Daoy (cell line): ENCODE measurements around the gene LRRC27. TPM values are rescaled to one million over a fixed set of nuclear protein-coding genes. Genes with fewer than 3 reads are reported as not detected.

ENCODE experiments used
- DNase-seq: peaks from one replicate; pipeline ENCODE4 v3.0.0-alpha.2; 2015; ENCODE audit warnings: low read depth
- total RNA-seq: library from RNA; depleted of rRNA; stranded (reverse); fragments of >200 nt; shearing (Covaris generic); gene quantifications from 2 replicates; pipeline ENCODE4 v1.2.3, GENCODE V29; 2014

LRRC27 gene
- total RNA-seq, 1 experiment from 2014 or later, result 4.6 TPM

DNA sequence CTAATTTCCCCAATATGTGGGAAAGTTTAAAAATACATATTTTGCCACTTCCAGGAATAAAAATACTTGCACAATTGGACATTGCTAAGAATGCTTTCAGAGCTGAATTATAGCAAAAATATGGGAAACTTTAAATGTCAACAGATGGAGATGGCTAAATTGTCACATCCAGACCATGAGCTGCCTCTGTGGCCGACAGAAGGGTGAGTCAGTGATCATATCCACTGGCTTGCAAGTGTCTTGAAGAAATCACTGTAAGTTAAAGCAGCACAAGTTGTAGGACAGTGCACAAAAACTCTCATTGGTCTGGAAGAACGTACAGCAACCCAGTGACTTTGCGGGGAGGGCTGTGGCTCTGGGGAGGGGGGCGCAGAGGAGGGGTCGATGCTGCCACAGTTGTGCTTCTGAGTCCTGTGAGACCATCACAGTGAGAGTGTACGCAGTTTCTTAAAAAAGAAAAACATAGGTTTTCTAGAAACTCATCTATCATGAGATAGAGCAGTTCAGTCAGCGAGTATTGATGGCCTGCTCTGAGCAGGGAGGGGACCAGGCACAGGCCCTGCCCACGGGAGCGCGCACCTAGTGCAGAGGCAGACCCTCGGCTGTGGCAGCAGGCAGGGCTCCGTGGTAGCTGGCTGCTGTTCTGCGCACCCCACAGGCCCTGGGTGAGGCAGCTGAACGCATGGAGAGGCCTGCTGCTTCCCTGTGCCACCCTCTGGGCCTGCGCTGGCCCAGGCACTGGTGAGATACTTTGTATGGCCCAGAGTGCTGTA lies 25.5 kb downstream of the LRRC27 start:
- DNase-seq, result no peak

- no peak for DNase-seq
Measured at GRCh38 chr10:132359305-132360040, 27.5 kb downstream of the LRRC27 start.

DNA sequence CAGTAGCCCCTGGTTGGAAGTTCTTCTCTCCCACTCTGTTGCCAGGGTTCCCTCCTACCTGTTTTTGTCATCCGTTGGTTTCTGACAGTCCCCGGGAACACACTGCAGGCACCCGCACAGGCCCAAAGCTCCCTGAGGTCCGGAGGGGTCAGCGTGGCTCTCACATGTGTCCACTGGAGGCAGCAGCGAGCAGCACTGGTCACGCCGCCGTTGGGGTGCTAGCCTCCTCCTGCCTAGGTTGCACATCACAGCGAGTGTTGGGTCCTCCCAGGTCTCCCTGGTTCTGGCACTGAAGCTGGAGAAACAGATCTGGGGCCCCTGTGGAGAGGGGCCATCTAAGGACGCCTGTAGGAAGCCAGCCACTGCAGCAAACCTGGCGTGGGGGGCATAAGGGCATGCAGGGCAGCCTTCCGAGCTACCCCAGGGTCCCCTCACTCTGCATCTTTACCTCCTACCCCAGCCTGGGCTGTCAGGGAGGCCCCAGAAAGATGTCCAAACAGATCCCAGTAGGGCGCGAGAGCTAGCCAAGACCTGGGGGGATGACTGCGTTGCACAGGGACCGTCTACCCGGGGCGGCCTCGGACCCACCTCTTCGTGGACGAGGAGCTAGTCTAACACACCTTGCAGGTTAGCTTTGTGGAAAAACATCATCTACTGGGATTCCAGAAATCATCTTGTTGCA lies 28.9 kb downstream of the LRRC27 start:
- DNase-seq, result no peak

GRCh38 chr10:132361581-132362101 lies 29.6 kb downstream of the LRRC27 start:
- no peak for DNase-seq

DNA sequence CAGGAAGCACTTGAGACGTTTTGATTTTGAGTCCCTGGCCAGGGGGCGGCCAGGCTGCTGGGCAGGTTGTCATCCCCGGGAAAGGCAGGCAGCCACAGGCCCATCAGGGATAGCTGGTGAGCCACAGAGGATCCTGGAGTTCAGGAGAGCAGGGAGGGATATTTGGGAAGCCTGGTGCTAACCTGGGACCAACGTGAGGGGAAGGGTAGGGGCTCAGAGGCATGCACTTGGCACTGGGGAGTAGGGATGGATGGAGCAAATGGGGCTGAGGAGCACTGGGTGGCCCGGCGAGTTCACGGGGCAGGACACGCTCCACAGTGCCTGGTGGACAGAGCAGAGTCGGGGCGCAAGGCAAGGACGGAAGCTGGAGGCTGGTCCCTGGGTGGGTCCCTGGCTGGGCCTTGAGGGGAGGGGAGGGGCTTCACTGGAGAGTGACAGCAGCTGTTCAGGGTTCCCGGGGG lies 30.2 kb downstream of the LRRC27 start:
- no peak for DNase-seq

- DNase-seq, result no peak
Measured at GRCh38 chr10:132363376-132363775, 31.4 kb downstream of the LRRC27 start.

DNA sequence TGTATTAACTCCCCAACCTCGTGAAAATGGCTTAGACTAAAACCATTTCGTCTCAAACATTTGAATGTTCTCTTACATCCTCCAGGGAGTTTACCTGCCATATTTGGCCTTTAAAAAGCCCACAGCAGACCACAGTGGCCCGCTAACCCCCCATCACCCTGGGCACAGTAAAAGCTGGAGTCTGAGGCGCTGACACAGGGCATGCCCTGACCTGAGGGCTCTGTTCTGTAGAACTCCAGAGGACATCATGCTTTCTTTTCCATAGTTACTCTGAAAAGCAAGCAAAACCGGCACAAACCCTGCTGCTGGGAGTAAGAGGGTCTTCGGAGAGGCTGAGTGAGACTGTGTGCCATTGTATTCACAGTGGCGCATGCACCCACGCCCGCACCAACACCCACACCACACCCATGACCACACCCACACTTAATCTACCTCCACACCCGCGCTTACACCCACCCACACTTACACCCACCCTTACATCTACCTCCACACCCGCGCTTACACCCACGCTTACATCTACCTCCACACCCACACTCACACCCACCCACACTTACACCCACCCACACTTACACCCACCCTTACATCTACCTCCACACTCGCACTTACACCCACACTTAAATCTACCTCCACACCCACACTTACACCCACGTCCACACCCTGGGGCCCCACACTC lies 32.1 kb downstream of the LRRC27 start:
- no peak for DNase-seq

DNA sequence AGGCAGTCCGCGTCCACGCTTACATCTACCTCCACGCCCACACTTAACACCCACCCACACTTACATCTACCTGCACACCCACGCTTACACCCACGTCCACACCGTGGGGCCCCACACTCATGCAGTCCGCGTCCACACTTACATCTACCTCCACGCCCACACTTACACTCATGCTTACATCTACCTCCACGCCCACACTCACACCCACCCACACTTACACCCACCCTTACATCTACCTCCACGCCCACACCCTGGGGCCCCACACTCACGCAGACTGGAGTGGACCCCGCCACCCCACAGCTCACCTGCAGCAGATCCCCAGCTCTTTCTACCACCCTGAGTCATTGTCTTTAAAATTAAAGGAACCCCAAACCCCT lies 32.6 kb downstream of the LRRC27 start:
- DNase-seq, result no peak

DNA sequence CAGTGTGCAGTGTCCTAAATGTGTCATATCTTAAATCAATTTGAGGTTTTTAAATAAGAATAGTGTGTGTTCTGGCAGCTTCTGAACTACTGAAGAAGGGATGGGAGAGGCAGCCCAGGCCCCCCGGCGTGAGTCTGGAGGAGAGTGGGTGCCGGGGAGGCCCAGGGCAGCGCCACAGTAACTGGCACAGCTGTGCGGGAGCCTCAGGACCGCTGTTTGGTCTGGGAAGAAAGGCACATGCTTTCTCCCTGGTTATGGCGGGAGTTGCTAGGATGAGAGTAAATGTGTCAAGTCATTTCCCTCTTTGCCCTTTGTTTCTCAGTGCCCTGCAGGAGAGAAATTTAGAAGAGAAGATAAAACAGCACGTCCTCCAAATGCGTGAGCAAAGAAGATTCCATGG lies 33.1 kb downstream of the LRRC27 start:
- DNase-seq, result no peak

DNA sequence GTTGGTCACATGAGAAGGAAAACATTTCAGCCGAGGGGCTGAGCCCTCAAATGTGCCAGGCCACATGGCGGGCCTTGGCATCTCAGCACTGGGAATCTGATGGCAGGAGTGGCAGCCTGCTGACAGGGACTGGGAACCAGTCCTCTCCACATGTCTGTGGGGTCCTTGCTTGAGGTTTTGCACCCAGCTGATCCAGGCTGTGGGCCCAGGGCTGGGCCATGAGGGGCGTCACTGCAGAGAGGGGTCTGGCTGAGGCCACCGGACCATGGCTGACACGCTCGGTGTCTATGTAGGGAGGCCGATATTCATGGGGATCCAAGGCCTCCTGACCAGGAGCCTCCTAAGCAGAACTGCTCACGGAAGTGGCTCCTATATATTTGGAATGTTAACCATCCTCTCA lies 34.0 kb downstream of the LRRC27 start:
- no peak for DNase-seq

- no peak for DNase-seq
Measured at GRCh38 chr10:132366499-132366898, 34.5 kb downstream of the LRRC27 start.

DNA sequence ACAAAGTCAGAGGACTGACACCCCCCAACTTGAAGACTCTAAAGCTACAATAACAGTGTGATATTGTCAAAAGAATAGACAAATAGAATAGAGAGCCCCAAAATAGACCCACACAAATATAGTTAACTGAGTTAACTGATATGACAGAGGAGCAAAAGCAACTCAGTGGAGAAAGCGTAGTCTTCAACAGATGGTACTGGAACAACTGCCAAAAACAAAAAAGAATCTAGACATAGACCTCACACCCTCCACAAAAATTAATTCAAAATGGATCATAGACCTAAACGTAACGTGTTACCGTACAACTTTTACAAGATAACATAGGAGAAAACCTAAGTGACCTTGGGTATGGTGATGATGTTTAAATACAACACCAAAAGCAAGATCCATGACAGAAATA lies 36.4 kb downstream of the LRRC27 start:
- DNase-seq, result no peak

GRCh38 chr10:132368881-132369635 lies 37.1 kb downstream of the LRRC27 start:
- DNase-seq, result no peak

- no peak for DNase-seq
Measured at GRCh38 chr10:132369636-132370185, 37.7 kb downstream of the LRRC27 start.

DNA sequence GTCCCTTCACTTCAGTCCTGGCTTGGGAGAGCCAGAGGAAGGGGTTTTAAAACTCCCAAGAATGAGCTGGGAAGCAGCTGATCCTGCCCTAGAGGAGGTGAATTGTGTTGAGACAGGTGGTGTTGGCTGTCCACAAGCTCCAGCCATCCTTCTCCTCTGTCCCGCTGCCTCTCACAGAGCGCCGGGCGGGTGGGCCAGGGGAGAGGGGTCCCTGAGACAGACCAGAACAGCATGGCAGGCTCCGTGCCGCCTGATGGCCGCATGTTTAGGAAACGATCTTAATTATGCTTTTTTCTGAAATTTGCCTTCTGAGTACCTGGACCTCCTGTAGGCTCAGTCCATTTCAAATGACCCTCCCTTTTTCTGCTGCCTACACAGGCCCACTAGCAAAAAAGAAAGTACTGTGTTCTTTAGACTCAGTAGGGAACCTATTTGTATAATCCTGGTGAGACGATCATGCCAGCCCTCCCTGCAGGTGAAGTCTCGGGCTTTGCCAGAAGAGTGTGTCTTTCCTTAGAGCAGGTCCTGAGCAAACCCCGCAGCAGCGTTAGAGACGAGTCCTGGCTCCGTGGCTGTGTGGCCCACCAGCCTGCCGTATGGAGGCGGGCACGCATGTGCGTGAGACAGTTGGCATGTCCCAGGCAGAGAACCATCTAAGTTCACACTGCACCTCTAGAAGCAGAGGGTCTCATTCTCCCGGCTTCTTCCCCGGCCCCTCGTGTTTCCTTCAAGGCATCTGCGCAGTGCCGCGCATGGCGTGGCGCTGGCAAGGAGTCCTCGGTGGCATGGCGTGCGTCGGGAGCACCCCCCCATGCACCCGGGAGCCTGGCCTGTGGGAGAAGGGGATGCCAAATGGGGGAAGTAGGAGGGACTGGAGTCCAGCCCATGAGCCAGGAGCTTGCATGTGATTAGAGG lies 38.7 kb downstream of the LRRC27 start:
- no peak for DNase-seq

DNA sequence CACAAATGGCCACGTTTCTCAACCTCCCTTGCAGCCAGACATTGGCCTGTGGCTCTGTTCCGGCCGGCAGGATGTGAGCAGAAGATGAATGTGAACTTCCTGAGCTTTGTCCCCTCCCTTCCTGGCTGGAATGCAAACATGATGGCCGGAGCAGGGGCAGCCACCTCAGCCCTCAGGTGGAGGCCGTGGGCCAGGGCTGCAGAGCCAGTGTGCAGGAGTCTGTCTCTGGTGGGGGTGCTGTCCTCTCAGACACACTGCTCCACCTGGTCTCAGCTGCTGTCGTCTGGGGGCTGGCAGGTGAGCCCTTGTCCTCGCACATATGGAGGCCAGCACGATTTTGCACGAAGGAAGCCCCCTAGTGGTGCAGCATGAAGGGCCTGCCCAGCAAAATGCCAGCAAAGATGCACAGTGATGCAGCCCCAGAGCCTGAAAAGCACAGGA lies 39.7 kb downstream of the LRRC27 start:
- DNase-seq, result no peak

- no peak for DNase-seq
Measured at GRCh38 chr10:132372516-132373095, 40.6 kb downstream of the LRRC27 start.

GRCh38 chr10:132373241-132373955 lies 41.4 kb downstream of the LRRC27 start:
- DNase-seq, result no peak

GRCh38 chr10:132374176-132374575 lies 42.2 kb downstream of the LRRC27 start:
- DNase-seq, result no peak
